Limb (tissue), 2 donors: ENCODE data around the gene NRK.
"Not testable (repeated sequence)": the region's sequence is repeated elsewhere in the genome, so short reads cannot be mapped to it uniquely, and the experiment has no call there.

ENCODE experiments used
- DNase-seq, 2 donors: peaks; one replicate each; pipeline ENCODE4 v3.0.0-alpha.2; 2016; ENCODE audit errors: extremely low spot score in 2 of 2

Gene NRK

DNA sequence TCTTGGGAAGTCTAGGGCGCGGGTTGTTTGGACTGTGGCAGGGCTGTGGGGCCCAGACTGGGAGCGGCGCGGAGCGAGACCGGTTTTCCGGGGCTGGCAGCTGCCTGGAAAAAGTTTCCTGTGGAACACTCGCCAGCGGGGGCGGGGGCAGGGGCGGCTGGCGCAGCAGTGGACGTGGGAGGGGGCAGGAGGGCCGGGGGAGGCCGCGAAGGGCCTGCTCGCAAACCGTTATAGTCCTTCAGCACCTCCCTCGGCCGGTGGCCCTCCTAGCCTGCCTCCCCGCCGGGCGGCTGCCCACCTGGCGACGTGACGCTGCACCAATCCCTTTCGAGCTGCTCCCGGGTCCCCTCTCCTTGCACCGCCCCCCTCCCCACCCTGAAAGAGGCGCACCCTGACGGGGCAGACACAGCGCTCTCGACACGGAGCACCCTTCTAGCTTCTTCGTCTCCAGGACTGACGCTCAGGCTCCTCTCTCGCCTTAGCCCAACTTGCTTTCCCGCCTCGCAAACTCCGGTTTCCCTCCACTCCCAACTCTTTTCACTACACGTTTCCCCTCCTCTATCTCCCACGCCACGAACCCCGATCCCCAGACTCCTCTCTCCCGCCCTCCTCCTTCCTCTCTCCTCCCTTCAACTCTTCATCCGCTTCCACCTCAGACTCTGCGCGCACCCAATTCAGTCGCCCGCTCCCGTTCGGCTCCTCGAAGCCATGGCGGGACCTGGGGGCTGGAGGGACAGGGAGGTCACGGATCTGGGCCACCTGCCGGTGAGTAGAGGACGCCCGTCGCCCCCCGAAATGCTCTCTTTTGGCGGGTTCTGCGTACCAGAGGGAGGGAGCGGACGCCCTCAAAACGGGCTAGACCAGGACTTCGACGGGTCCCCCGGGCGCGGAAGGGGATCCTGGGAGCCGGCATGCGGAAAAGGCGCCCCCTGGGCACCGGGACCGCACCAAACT, at the start of gene NRK:
NRK (plus strand) TSS at position 402 of the 954 bp plus-strand sequence; CDS start at position 709, 307 bp downstream.
- peak; percentile 52 to 75 for DNase-seq

- no peak for DNase-seq
These were observed 48.5 kb upstream of the NRK start for GRCh38 chrX:105773801-105774200.

- no peak for DNase-seq
These were observed 46.7 kb upstream of the NRK start for GRCh38 chrX:105775679-105776078.

DNA sequence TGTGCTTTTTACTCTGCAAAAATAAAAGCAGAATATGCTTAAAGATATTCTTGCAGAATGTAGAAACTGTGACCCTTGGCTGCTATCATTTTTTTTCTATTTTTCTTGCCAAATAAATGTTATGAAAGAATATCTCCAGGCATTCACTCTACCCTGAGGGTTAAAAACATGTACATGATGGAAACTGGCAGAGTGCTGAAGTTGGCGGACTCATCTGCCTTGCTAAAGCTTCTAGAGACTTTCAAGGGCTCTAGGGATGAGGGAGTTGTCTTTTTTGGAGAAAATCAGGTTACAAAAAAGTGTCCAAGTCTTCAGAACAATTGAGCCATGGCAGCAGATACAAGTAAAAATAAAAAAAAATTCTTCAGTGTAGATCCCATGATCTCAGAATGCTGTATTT, 40.5 kb upstream of the NRK start:
- DNase-seq: peak in 1 of 2 donors; percentile 33

DNA sequence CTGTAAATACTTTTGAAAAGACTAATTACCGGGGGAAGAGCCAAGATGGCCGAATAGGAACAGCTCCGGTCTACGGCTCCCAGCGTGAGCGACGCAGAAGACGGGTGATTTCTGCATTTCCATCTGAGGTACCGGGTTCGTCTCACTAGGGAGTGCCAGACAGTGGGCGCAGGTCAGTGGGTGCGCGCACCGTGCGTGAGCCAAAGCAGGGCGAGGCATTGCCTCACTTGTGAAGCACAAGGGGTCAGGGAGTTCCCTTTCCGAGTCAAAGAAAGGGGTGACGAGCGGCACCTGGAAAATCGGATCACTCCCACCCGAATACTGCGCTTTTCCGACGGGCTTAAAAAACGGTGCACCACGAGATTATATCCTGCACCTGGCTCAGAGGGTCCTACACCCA, 25.5 kb upstream of the NRK start:
- DNase-seq: not testable (repeated sequence)

DNA sequence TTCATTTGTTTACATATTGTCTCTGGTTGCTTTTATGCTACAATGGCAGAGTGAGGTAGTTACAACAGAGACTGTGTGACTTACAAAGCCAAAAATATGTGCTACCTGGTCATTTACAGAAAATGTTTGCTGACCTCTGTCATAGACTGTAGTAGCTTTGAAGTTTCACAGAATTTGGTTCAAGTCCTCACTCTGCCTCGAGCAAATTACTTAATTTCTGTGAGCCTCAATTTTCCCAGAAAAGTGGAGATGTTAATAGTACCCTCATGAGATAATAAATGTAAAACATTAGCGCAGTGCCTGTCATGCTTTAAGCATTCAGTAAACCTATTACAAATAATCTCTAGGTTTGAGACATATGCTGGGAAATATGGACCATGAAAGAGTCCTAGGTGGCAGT, 18.4 kb upstream of the NRK start:
- no peak for DNase-seq

DNA sequence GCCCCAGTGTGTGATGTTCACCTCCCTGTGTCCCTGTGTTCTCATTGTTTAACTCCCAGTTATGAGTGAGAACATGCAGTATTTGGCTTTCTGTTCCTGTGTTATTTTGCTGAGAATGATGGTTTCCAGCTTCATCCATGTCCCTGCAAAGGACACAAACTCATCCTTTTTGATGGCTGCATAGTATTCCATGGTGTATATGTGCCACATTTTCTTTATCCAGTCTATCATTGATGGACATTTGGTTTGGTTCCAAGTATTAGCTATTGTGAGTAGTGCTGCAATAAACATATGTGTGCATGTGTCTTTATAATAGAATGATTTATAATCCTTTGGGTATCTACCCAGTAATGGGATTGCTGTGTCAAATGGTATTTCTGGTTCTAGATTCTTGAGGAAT, 16.7 kb upstream of the NRK start:
- not testable (repeated sequence) for DNase-seq

DNA sequence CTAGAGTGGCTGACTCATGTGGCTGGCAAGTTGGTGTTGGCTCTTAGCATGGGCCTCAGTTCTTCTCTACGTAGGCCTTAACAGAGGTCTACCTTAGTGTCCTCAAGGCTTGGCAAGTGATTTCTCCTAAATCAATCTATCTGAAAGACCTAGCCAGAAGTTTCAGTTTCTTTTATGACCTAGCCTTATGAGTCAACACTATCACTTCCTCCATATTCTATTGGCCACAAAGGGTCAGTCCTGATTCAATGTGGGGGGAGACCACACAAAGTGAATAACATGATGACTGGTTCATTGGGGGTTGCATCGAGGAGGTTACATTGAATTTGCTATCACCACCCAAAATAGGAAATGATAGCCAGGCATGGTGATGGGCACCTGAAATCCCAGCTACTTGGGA, 5.8 kb upstream of the NRK start:
- DNase-seq: no peak

GRCh38 chrX:105820247-105820646, 2.1 kb upstream of the NRK start:
- no peak for DNase-seq

- DNase-seq: peak in 1 of 2 donors; percentile 52
These were observed 743 bp upstream of the NRK start for GRCh38 chrX:105821471-105822121.

DNA sequence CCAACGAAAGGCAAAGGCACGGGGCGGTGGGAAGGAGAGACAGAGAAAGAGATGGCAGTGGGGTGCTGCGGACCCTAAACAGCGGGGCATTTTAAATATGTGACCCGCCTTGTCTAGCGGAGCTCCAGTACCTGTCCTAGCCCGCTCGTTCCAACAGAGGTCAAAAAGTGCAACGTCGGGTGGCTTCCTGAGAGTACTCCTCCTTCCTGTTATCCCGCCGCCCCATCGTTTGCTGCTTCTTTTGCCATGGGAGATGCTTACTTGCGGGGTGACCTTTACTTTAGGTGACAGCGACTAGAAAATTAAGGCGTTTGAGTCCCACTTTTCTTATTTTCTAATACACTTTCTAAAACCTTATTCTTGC, 735 bp downstream of the NRK start:
- DNase-seq: no peak

GRCh38 chrX:105829011-105829410, 6.7 kb downstream of the NRK start:
- no peak for DNase-seq

- peak; percentile 47 to 55 for DNase-seq
These were observed 14.9 kb downstream of the NRK start for GRCh38 chrX:105837232-105837631.

DNA sequence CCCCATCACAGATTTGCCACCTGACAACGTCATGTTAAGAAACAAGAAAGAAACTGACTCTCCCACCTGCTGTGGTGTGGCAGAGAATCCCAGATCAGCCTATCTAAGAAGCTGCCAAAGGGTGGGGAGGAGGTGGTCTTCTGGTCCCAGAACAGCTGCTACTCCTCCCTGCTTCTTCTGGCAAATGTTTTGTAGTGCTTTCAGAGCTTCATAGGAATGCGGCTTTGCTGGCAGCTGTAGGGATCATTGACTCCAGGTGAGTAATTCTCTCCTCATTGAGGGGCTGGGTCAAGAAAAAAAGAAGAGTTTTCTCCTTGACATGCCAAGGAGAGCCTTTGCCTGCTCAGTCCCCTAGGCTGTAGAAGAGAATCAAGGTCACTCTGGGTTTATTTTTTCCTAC, 23.3 kb downstream of the NRK start:
- no peak for DNase-seq

- not testable (repeated sequence) for DNase-seq
These were observed 27.8 kb downstream of the NRK start for GRCh38 chrX:105850100-105850499.

GRCh38 chrX:105865709-105866108, 43.4 kb downstream of the NRK start:
- DNase-seq: no peak

DNA sequence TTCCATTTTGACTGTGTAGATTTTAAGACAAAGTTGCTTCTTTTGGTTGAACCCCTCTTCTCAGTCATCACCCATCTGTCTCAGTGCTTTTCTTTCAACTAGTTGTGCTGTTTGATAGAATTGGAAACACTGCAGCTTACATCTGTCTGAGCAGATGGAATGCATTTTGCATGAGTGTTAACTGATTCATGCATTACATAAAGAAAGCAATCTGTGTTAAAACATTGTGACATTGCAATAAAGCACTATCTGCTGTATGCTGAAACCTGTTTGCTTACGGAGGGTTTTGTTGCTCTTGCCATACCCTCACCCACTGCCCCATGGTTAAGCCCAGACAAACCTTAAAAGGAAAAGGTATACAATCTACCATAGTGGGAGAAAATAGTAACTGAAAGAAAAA, 47.4 kb downstream of the NRK start:
- DNase-seq: no peak

DNA sequence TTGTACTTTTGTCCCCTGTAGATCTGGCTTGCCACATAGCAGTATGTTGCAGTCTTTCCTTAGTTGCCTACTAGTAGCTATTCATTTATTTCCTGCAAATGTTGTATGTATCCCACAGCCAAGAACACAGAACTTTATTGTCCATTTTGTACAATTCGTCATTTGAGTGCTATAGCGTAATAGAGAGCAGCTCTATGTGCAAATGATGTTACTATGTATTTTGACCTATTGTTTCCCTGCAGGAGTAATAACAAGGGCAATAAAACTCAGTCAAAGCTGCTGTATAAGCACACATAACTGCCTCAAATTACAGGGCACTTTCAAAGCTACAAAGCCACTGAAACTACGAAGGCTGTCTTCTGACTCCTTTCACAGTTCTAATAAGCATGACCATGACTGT, 48.1 kb downstream of the NRK start:
- DNase-seq: no peak

DNA sequence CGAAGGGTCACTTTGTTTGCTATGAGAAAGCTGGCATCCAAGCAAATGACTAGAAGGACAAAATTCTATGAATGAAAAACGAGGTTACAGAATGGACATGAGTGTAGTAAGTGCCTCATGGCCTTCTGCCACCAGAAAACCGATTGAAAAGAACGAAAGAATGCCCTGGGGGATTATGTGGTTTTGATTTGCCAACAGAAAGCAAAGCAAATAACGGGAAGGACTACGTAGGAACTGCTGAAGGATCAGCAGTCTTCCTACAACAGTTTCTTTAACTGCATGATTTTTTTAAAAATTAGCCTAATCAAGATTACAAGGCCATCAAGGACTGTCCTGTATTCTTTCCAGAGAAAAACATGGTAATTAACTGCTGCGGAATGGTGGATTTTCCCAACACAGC, 50.6 kb downstream of the NRK start:
- peak in 1 of 2 donors; percentile 6 for DNase-seq

DNA sequence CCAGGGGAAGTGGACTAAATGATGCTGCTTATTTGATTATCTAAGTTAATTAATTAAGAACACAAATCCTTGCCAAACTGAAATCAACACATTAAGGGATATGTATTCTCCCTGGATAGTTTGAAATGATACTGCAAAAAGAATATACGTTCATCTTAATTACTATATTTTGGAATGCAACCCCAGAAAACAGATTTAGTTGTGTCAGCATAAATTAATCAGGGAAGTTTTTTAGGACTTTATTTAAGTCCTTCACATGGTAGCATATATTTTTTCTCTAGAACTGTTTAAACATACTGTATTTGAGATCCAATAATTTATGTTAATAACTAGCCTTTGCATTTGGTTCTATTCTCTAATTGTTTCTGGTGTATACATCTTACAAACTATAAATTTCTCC, 52.5 kb downstream of the NRK start:
- DNase-seq: no peak

DNA sequence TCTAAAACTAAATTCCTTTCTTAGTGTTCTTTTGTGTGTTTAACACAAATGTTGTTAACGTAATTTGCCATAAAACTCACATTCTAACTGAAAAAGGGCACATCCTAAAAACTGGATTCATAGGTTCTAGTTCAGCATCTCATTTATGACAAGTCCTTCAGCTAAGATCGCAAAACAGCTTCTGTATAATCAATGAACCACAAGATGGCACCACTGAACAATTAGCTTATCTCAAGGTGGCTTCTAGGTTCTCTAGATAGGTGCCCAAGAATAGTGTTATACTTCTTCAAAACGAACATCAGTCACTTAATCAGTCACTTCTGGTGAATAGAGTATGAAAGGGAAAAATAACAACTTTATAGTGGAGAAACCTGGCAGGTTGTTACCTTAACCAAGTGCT, 54.3 kb downstream of the NRK start:
- DNase-seq: no peak

DNA sequence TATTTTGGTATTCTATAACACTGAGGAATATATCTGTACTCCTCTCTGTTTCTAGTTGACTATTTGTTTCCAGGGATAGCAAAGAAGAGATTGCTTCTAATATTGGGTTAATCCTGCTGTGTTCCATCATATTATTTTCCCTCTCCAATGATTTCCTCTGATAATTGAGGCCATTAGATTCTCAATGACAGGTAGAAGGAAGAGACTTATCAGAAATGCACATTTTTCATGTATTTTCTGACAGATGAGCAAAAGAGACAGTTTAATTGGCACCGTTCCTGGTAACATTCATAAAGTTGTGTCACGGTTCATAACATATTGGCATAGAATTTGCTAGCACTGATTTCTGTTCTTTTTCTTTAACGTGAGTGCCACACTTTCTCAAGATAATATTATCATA, 58.2 kb downstream of the NRK start:
- DNase-seq: no peak
